Tibial nerve (tissue), 4 donors: ENCODE measurements around the gene ARRB2.

Experiments
- CTCF ChIP-seq, 5 experiments: fragments of 200-600 bp in 3 of 5; fragments of 450-650 bp in 2 of 5; sonication (generic) in 3 of 5; IDR thresholded peaks; one replicate each; pipeline ENCODE4 v1.5.1; 2016 to 2019; ENCODE audit warnings: antibody characterized with exemption in 5 of 5, mild to moderate bottlenecking in 3 of 5, moderate library complexity in 2 of 5
- EP300 ChIP-seq, 2 donors: sonication (generic); formaldehyde crosslinking; IDR thresholded peaks; one replicate each; pipeline ENCODE4 v1.6.1; 2017; ENCODE audit warnings: antibody characterized with exemption in 2 of 2, mild to moderate bottlenecking in 1 of 2
- POLR2A ChIP-seq, 2 donors: fragments of 450-650 bp; IDR thresholded peaks; one replicate each; pipeline ENCODE4 v1.6.1; 2017; ENCODE audit warnings: antibody characterized with exemption in 2 of 2, mild to moderate bottlenecking in 2 of 2, moderate library complexity in 2 of 2

GRCh38 chr17:4672055-4672630 lies 38.3 kb upstream of the ARRB2 start:
- TF ChIP-seq EP300 (IDR thresholded peaks at IDR 0.05) (no peak), CTCF (IDR thresholded peaks at IDR 0.05) (no peak), POLR2A (IDR thresholded peaks at IDR 0.05) (no peak)
